Ectodermal cell (in vitro differentiated cells): Measurements from ENCODE around the gene AR.

Experiments used
- H3K27ac ChIP-seq: 2 replicates; pipeline ENCODE4 v1.7.0; 2013; ENCODE audit warnings: mild to moderate bottlenecking, low read depth, low read length; ENCODE audit not compliant: insufficient read depth, poor library complexity, severe bottlenecking
- H3K27me3 ChIP-seq: 2 replicates; pipeline ENCODE4 v1.7.0; 2013; ENCODE audit warnings: mild to moderate bottlenecking, low read length; ENCODE audit not compliant: insufficient read depth, control insufficient read depth, poor library complexity, severe bottlenecking
- H3K36me3 ChIP-seq: one replicate; pipeline ENCODE4 v1.7.0; 2013; ENCODE audit warnings: low read length; ENCODE audit not compliant: control insufficient read depth, insufficient read depth
- H3K4me1 ChIP-seq: one replicate; pipeline ENCODE4 v1.7.0; 2013; ENCODE audit warnings: low read length; ENCODE audit not compliant: control insufficient read depth, insufficient read depth
- H3K4me3 ChIP-seq: 2 replicates; pipeline ENCODE4 v1.7.0; 2013; ENCODE audit warnings: low read depth, low read length, control low read depth; ENCODE audit not compliant: insufficient read depth
- H3K9me3 ChIP-seq: 2 replicates; pipeline ENCODE4 v1.7.0; 2013; ENCODE audit warnings: mild to moderate bottlenecking, low read length, moderate library complexity; ENCODE audit not compliant: control insufficient read depth
- WGBS, 2 experiments: methylation state at CpG; one replicate each; pipeline ENCODE4 v1.1.7; 2013; ENCODE audit warnings: missing lambda C conversion rate in 2 of 2; 5-methylcytosine and 5-hydroxymethylcytosine counted together

The AR gene

DNA sequence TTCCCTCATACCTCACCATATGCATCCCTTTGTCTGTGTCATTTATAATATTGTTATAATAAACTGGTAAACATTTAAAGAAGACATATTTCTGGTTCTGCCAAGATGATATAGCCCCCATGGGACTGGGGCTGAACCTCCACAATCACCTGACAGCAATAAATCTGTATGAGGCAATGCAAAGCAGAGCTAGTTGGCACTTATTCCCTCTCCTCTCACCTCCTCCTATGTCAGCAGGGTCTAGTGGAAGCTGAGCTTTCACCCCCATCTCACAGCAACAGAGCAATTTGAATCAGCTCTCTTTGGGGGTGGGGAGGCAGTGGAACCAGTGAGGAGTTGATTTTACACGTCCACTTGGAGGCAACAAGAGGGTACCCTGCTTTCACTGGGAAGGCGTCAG lies 206.9 kb downstream of the AR start:
- H3K27me3 ChIP-seq = no peaks in the 10 kb centered on the region
- 84 to 86% methylated on average over 2 of the region's 2 CpGs for WGBS, 2 experiments
- H3K4me3 ChIP-seq = no peak overlapping the region
- H3K27ac ChIP-seq = no peak overlapping the region
- no peaks in the 10 kb centered on the region for H3K4me1 ChIP-seq
- no peaks in the 10 kb centered on the region for H3K9me3 ChIP-seq
- no peaks in the 10 kb centered on the region for H3K36me3 ChIP-seq

DNA sequence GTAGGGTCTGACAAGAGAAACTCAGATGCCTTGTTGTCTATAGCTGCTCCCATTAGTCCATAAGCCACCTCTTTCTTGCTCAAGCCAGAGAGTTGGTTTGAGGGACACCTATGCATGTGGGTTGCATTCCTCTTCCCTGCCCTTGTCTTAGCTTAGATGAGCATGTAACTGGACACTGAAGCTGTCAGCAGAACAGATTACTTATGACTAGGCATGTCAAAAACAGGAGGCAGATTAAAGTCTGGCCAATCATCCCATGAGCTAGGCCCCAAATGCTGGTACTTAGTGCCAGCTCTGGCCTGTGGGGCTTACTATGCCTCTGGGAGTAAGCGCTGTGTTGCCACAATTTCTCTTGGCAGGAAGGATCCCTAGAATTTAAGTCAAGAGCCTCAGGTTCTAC lies 215.2 kb downstream of the AR start:
- Histone ChIP-seq H3K4me1 (no peaks in the 10 kb centered on the region), H3K27ac (no peak overlapping the region), H3K4me3 (no peak overlapping the region), H3K9me3 (no peaks in the 10 kb centered on the region), H3K27me3 (no peaks in the 10 kb centered on the region), H3K36me3 (no peaks in the 10 kb centered on the region)
- WGBS, 2 experiments = 94% methylated on average over 1 of the region's 1 CpG

GRCh38 chrX:67777148-67777547 lies 233.3 kb downstream of the AR start:
- Histone ChIP-seq H3K4me3 (no peak overlapping the region), H3K9me3 (no peaks in the 10 kb centered on the region), H3K36me3 (no peaks in the 10 kb centered on the region), H3K27ac (no peak overlapping the region), H3K27me3 (no peaks in the 10 kb centered on the region), H3K4me1 (no peaks in the 10 kb centered on the region)

- 83 to 91% methylated on average over 3 of the region's 3 CpGs for WGBS, 2 experiments
- no peak overlapping the region for H3K4me3 ChIP-seq
- no peak overlapping the region for H3K27ac ChIP-seq
- no peaks in the 10 kb centered on the region for H3K9me3 ChIP-seq
- no peaks in the 10 kb centered on the region for H3K4me1 ChIP-seq
- no peaks in the 10 kb centered on the region for H3K36me3 ChIP-seq
- H3K27me3 ChIP-seq = no peaks in the 10 kb centered on the region
These were observed 235.3 kb downstream of the AR start for GRCh38 chrX:67779099-67779498.
